Endothelial cell of umbilical vein (primary cell): ENCODE measurements around the gene S100A14. TPM values are rescaled to one million over a fixed set of nuclear protein-coding genes. Genes with fewer than 3 reads are reported as not detected.

ENCODE experiments used
- BruUV-seq: library from RNA; stranded (reverse); fragments of 400-500 nt; replicated peaks from 2 replicates; lab custom pipeline; 2021; lab: Mats Ljungman, UMichigan
- CTCF ChIA-PET: fragments of 300-600, 350-600 bp; sonication (Branson Sonifier 250); formaldehyde crosslinking; loops from one replicate; lab custom pipeline; 2021; ENCODE audit warnings: antibody characterized with exemption, inconsistent platforms; lab: Charles Lee
- POLR2A ChIA-PET: fragments of 300-600, 350-600 bp; sonication (Branson Sonifier 250); formaldehyde crosslinking; loops from one replicate; lab custom pipeline; 2021; ENCODE audit warnings: antibody characterized with exemption, inconsistent platforms; lab: Charles Lee
- DNase-seq: peaks from one replicate; pipeline ENCODE4 v3.0.0-alpha.2; 2011; ENCODE audit warnings: low read depth, low spot score
- FAIRE-seq: peaks from 2 replicates; lab custom pipeline; 2011; peaks lifted over from hg19 to GRCh38; lab: Jason Lieb, UNC
- H2AFZ ChIP-seq: 2 replicates; pipeline ENCODE4 v1.6.0; 2012; ENCODE audit warnings: low read depth, low read length, control low read depth, inconsistent platforms
- H3K27ac ChIP-seq: 2 replicates; pipeline ENCODE4 v1.5.1; 2011; ENCODE audit warnings: low read depth, mild to moderate bottlenecking, control low read depth, low read length, moderate library complexity; ENCODE audit not compliant: insufficient read depth
- H3K27me3 ChIP-seq, 2 experiments: 2 replicates each; pipeline versions ENCODE4 v1.6.0 to v1.6.1; 2011; ENCODE audit warnings: low read length in 2 of 2, mixed read lengths in 1 of 2; ENCODE audit not compliant: control insufficient read depth in 2 of 2, insufficient read depth in 2 of 2
- H3K36me3 ChIP-seq, 2 experiments: 2 replicates in 1 of 2; 3 replicates in 1 of 2; pipeline ENCODE4 v1.5.1; 2011; ENCODE audit warnings: low read length in 2 of 2, mild to moderate bottlenecking in 1 of 2, moderate library complexity in 1 of 2; ENCODE audit not compliant: control insufficient read depth in 2 of 2, insufficient read depth in 2 of 2; ENCODE audit errors: extremely low read depth in 1 of 2
- H3K4me1 ChIP-seq: 3 replicates; pipeline ENCODE4 v1.5.1; 2011; ENCODE audit warnings: mild to moderate bottlenecking, low read length; ENCODE audit not compliant: control insufficient read depth, insufficient read depth; ENCODE audit errors: extremely low read depth
- H3K4me2 ChIP-seq: 2 replicates; pipeline ENCODE4 v1.6.1; 2011; ENCODE audit warnings: low read length, control low read depth, mixed read lengths; ENCODE audit not compliant: insufficient read depth
- H3K4me3 ChIP-seq, 3 experiments: fragments of 200-600 bp in 1 of 3; sonication (generic), shearing (Covaris generic) in 1 of 3; replicated peaks in 1 of 3; 2 replicates each; pipeline ENCODE4 v1.5.1; 2011 to 2016; ENCODE audit warnings: control low read depth in 3 of 3, low read length in 3 of 3, mild to moderate bottlenecking in 2 of 3, inconsistent platforms in 1 of 3, low read depth in 1 of 3, moderate library complexity in 1 of 3; ENCODE audit not compliant: insufficient read depth in 1 of 3
- H3K79me2 ChIP-seq: 2 replicates; pipeline ENCODE4 v1.6.0; 2012; ENCODE audit warnings: low read length, inconsistent platforms; ENCODE audit not compliant: control insufficient read depth, insufficient read depth
- H3K9ac ChIP-seq: replicated peaks from 2 replicates; pipeline ENCODE3; 2011; ENCODE audit warnings: low read length, control low read depth; ENCODE audit not compliant: insufficient read depth; ENCODE audit errors: extremely low read depth
- H3K9me1 ChIP-seq: replicated peaks from 3 replicates; pipeline ENCODE4 v1.6.0; 2011; ENCODE audit warnings: mild to moderate bottlenecking, low read length; ENCODE audit not compliant: control insufficient read depth, insufficient read depth; ENCODE audit errors: extremely low read depth
- H3K9me3 ChIP-seq: replicated peaks from 2 replicates; pipeline ENCODE4 v1.5.1; 2012; ENCODE audit warnings: low read length, inconsistent platforms; ENCODE audit not compliant: control insufficient read depth, insufficient read depth
- H4K20me1 ChIP-seq: replicated peaks from 2 replicates; pipeline ENCODE3; 2011; ENCODE audit warnings: mild to moderate bottlenecking, low read length; ENCODE audit not compliant: control insufficient read depth, insufficient read depth; ENCODE audit errors: extremely low read depth
- CTCF ChIP-seq, 2 donors: IDR thresholded peaks; 1 replicate in 1 of 2; 2 replicates in 1 of 2; pipeline ENCODE4 v1.5.1; 2011; ENCODE audit warnings: low read length in 2 of 2, mild to moderate bottlenecking in 2 of 2, moderate library complexity in 2 of 2, control low read depth in 1 of 2, inconsistent platforms in 1 of 2, low read depth in 1 of 2; ENCODE audit not compliant: insufficient read depth in 1 of 2; ENCODE audit errors: extremely low read depth in 1 of 2
- EZH2 ChIP-seq: IDR thresholded peaks from 2 replicates; pipeline ENCODE4 v1.6.1; 2012; ENCODE audit warnings: borderline replicate concordance, low read depth, mild to moderate bottlenecking, moderate library complexity, low read length, inconsistent platforms; ENCODE audit not compliant: severe bottlenecking
- FOS ChIP-seq: IDR thresholded peaks from 2 replicates; pipeline ENCODE4 v1.6.1; 2011; ENCODE audit warnings: mild to moderate bottlenecking, low read length, moderate library complexity, borderline replicate concordance; ENCODE audit not compliant: insufficient read depth
- JUN ChIP-seq: IDR thresholded peaks from 2 replicates; pipeline ENCODE4 v1.6.1; 2011; ENCODE audit warnings: borderline replicate concordance, low read depth; ENCODE audit not compliant: insufficient read length, insufficient read depth
- MYC ChIP-seq: IDR thresholded peaks from one replicate; pipeline ENCODE4 v1.6.1; 2011; ENCODE audit warnings: mild to moderate bottlenecking, low read depth, low read length
- POLR2A ChIP-seq: IDR thresholded peaks from 2 replicates; pipeline ENCODE4 v1.6.1; 2012; ENCODE audit warnings: low read depth, mild to moderate bottlenecking, control low read depth, low read length
- POLR2AphosphoS5 ChIP-seq: IDR thresholded peaks from 2 replicates; pipeline ENCODE4 v1.6.1; 2012; ENCODE audit warnings: low read depth, mild to moderate bottlenecking, control low read depth, low read length, moderate library complexity; ENCODE audit not compliant: insufficient read depth
- dilution Hi-C: fragments of 300-500 bp; cut with MboI; formaldehyde crosslinking; loops from one replicate; pipeline ENCODE4 v1.15.0; 2019; ENCODE audit warnings: low sequenced_read_pairs; ENCODE audit not compliant: extremely low pct_ligation_motif_present
- intact Hi-C: fragments of 100-400 bp; cut with micrococcal nuclease; formaldehyde crosslinking; loops from one replicate; pipeline ENCODE4 v1.10.0; 2022
- polyA plus RNA-seq, 4 experiments: library from polyadenylated mRNA; depleted of rRNA in 3 of 4; stranded (reverse) in 3 of 4; unstranded in 1 of 4; fragments of >200 nt; gene quantifications; 2 replicates each; pipeline versions ENCODE4 v1.2.1 to v1.2.3, GENCODE V29; 2011 to 2012; ENCODE audit warnings: missing spikeins in 1 of 4
- total RNA-seq: library from RNA; stranded (reverse); gene quantifications from 2 replicates; pipeline ENCODE4 v1.2.3, GENCODE V29; 2021

The S100A14 gene
- total and polyA plus RNA-seq, 2 donors (not counting 3 experiments of a cell fraction or from before 2014, with no cell fraction given) = 0.10 TPM; not detected in 1

- H3K9ac ChIP-seq = no peak overlapping the region
- H3K4me2 ChIP-seq = no peak overlapping the region
- H3K9me3 ChIP-seq = no peaks in the 10 kb centered on the region
- intact Hi-C loops = no loop called here
- H2AFZ ChIP-seq = no peak overlapping the region
- no peaks in the 10 kb centered on the region for H3K27me3 ChIP-seq
- no peak overlapping the region for H3K27ac ChIP-seq
- ChIA-PET POLR2A (interaction anchor here (1.1 to 2.0 kb wide), 3 partner anchors 14 to 41 kb away, joined by 3 to 9 read pairs (median 5); partner anchors contain the start of genes CHTOP, S100A1 and S100A13), CTCF (interaction anchor here (1.7 to 7.7 kb wide), 5 partner anchors 8 to 80 kb away, joined by 6 to 54 read pairs (median 20); partner anchors contain the start of genes S100A1 and S100A13)
- dilution Hi-C loops = no loop called here
- DNase-seq (no peak), FAIRE-seq (no peak)
- TF ChIP-seq CTCF (IDR thresholded peaks at IDR 0.05; ENCODE audit: extremely low read depth in 1 of 2, insufficient read depth in 1 of 2, low read depth in 1 of 2, low read length in 2 of 2) = no peak
- TF ChIP-seq MYC = no peak
- TF ChIP-seq JUN = no peak
- TF ChIP-seq FOS = no peak
- no peak for TF ChIP-seq POLR2A
- no peak for TF ChIP-seq POLR2AphosphoS5
- TF ChIP-seq EZH2 = no peak
- H3K79me2 ChIP-seq = peaks cover 25% of the 10 kb centered on the region
- H3K36me3 ChIP-seq = no peaks in the 10 kb centered on the region
- no peak overlapping the region for H3K4me3 ChIP-seq
- peaks cover 19% of the 10 kb centered on the region for H3K4me1 ChIP-seq
- H3K9me1 ChIP-seq = no peaks in the 10 kb centered on the region
- no peaks in the 10 kb centered on the region for H4K20me1 ChIP-seq
- BruUV-seq = no TSS peak
Observed at GRCh38 chr1:153613406-153613805, 2.7 kb downstream of the S100A14 start.
